ENCODE results near the gene NCMAP.
A peak's percentile ranks its signal among the peaks of the same experiment; 100 is the strongest.

NCMAP gene

GRCh38 chr1:24553931-24554330 lies 2.0 kb upstream of the NCMAP start:
- no peak overlapping the region for H3K4me3 ChIP-seq (ENCODE audit: low read depth, low read length)
- no peak for DNase-seq (ENCODE audit: low read depth)
- TF ChIP-seq CTCF (conservative IDR thresholded peaks at IDR 0.05; ENCODE audit: low read depth, low read length) = no peak

- no peak for TF ChIP-seq CTCF (conservative IDR thresholded peaks at IDR 0.05; ENCODE audit: low read depth, low read length)
These were observed 1.2 kb upstream of the NCMAP start for GRCh38 chr1:24554714-24555113.

GRCh38 chr1:24556414-24556795 lies 518 bp downstream of the NCMAP start:
- no peak for TF ChIP-seq CTCF (conservative IDR thresholded peaks at IDR 0.05; ENCODE audit: low read depth, low read length)
- no peak overlapping the region for H3K4me3 ChIP-seq (ENCODE audit: low read depth, low read length)
- no peak for DNase-seq (ENCODE audit: low read depth)

More at GRCh38 chr1:24554714-24555113, 1.2 kb upstream of the NCMAP start:
- H3K4me3 ChIP-seq (ENCODE audit: low read depth, low read length) = no peak overlapping the region
- DNase-seq (ENCODE audit: low read depth) = no peak

- no peak for DNase-seq (ENCODE audit: low read depth)
- no peak for TF ChIP-seq CTCF (conservative IDR thresholded peaks at IDR 0.05; ENCODE audit: low read depth, low read length)
- H3K4me3 ChIP-seq (ENCODE audit: low read depth, low read length) = no peak overlapping the region
These were observed 1.3 kb downstream of the NCMAP start for GRCh38 chr1:24557220-24557619.

GRCh38 chr1:24557711-24558131 lies 1.8 kb downstream of the NCMAP start:
- no peak overlapping the region for H3K4me3 ChIP-seq (ENCODE audit: low read depth, low read length)
- DNase-seq (ENCODE audit: low read depth) = no peak
- TF ChIP-seq CTCF (conservative IDR thresholded peaks at IDR 0.05; ENCODE audit: low read depth, low read length) = no peak

GRCh38 chr1:24558455-24558854 lies 2.6 kb downstream of the NCMAP start:
- no peak for TF ChIP-seq CTCF (conservative IDR thresholded peaks at IDR 0.05; ENCODE audit: low read depth, low read length)

GRCh38 chr1:24558902-24559791 lies 3.3 kb downstream of the NCMAP start:
- no peak for TF ChIP-seq CTCF (conservative IDR thresholded peaks at IDR 0.05; ENCODE audit: low read depth, low read length)
- no peak overlapping the region for H3K4me3 ChIP-seq (ENCODE audit: low read depth, low read length)
- peak; percentile 88 for DNase-seq (ENCODE audit: low read depth)

More at GRCh38 chr1:24558455-24558854, 2.6 kb downstream of the NCMAP start:
- DNase-seq (ENCODE audit: low read depth) = no peak
- no peak overlapping the region for H3K4me3 ChIP-seq (ENCODE audit: low read depth, low read length)
